Mucosa of rectum (tissue), 2 donors: ENCODE measurements around the gene PRSS21.

ENCODE experiments used
- H3K27ac ChIP-seq, 2 donors: one replicate each; pipeline ENCODE4 v1.7.0; 2013; ENCODE audit warnings: inconsistent platforms in 2 of 2, low read depth in 2 of 2, low read length in 2 of 2
- H3K27me3 ChIP-seq, 2 donors: one replicate each; pipeline ENCODE4 v1.7.0; 2013; ENCODE audit warnings: low read length in 2 of 2; ENCODE audit not compliant: control insufficient read depth in 2 of 2, insufficient read depth in 2 of 2
- H3K36me3 ChIP-seq, 2 donors: one replicate each; pipeline ENCODE4 v1.7.0; 2013; ENCODE audit warnings: low read length in 2 of 2; ENCODE audit not compliant: control insufficient read depth in 2 of 2, insufficient read depth in 2 of 2
- H3K4me1 ChIP-seq, 2 donors: one replicate each; pipeline ENCODE4 v1.7.0; 2013; ENCODE audit warnings: low read length in 2 of 2, mild to moderate bottlenecking in 1 of 2; ENCODE audit not compliant: control insufficient read depth in 2 of 2, insufficient read depth in 2 of 2
- H3K4me3 ChIP-seq, 2 donors: one replicate each; pipeline ENCODE4 v1.7.0; 2013; ENCODE audit warnings: low read length in 2 of 2
- H3K9ac ChIP-seq, 2 donors: one replicate each; pipeline ENCODE4 v1.7.0; 2013; ENCODE audit warnings: low read length in 2 of 2, low read depth in 1 of 2, mild to moderate bottlenecking in 1 of 2
- H3K9me3 ChIP-seq, 2 donors: one replicate each; pipeline ENCODE4 v1.7.0; 2013; ENCODE audit warnings: low read length in 2 of 2; ENCODE audit not compliant: control insufficient read depth in 2 of 2
- donor health status: healthy.
- donor health status: Normal muscosa, but diverticular disease.

Gene PRSS21

DNA sequence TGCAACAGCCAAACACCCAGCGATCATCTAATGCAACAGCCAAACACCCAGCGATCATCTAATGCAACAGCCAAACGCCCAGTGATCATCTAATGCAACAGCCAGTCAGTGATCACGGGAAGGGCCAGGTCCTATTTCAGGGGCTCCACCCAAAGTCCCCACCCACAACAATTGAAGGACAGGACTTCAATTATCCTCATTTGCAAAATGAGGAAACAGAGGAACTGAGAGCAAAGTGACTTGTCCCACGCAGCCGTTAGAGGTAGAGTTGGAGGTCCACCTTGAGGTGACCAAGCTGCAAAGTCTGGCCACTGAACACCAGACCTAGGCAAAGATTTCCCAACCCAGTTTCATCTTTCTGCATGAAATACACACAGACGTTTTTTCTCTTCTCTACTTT is 16.7 kb downstream of the PRSS21 start:
- H3K4me3 ChIP-seq, result no peak overlapping the region
- no peak overlapping the region for H3K27ac ChIP-seq
- no peaks in the 10 kb centered on the region for H3K27me3 ChIP-seq

DNA sequence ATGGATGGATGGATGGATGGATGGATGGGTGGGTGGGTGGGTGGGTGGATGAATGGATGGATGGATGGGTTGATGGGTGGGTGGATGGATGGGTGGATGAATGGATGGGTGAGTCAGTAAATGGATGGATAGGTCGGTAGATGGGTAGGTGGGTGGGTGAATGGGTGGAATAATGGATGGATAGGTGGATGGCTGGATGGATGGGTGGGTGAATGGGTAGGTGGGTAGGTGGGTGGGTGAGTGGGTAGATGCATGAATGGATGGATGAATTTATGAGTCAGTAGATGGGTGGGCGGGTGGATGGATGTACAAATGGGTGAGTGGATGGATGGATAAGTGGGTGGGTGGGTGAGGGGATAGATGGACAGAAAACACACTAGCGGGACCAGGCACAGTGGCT is 17.9 kb downstream of the PRSS21 start:
- Histone ChIP-seq H3K27me3 (no peaks in the 10 kb centered on the region), H3K27ac (no peak overlapping the region), H3K9me3 (no peaks in the 10 kb centered on the region), H3K4me3 (no peak overlapping the region), H3K36me3 (no peaks in the 10 kb centered on the region), H3K9ac (no peak overlapping the region), H3K4me1 (peaks cover 4 to 19% of the 10 kb centered on the region in 2 donors)

More for the DNA sequence above, 16.7 kb downstream of the PRSS21 start:
- H3K9me3 ChIP-seq, result no peaks in the 10 kb centered on the region
- H3K4me1 ChIP-seq, result peaks cover 8 to 27% of the 10 kb centered on the region in 2 donors
- H3K9ac ChIP-seq, result no peak overlapping the region
- no peaks in the 10 kb centered on the region for H3K36me3 ChIP-seq

DNA sequence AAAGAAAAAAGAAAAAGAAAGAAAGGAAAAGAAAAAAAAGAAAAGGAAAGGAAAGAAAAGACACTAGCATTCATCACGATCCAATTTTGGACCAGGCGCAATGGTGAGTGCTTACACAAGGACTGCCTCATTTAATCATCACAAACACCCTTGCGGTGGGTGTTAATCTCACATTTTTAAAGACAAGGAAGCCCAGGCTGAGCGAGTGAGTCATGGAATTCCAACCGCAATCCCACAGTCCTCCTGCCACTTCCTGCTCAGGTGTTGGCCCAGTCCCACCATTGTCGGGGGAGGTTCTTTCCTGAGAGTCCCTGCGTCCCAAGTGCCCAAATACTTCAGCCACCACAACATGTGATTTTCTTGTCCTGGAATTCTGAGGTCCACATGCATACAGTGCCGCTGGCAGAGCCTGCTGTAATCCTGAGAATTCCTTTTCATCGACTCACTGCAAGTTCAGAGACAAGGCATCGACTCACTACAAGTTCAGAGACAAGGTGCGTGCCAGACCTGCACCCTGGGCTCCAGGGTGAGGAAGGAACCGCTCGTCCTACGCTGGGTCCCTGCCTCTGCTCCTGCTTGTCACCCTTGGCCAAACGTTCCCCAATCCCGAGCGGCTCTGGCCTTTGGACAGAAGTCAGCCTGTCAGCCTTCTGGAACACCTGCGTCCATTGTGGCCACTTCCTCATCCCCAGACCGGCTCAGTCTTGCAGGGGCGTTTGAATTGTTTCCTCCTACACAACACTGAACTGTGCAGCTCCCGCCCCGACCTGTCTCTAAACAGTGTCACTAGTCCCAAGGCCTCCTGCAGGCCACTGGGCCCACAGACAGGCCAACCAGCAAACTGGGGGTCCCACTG is 18.8 kb downstream of the PRSS21 start:
- Histone ChIP-seq H3K4me3 (no peak overlapping the region), H3K36me3 (no peaks in the 10 kb centered on the region), H3K4me1 (peaks cover 0 to 13% of the 10 kb centered on the region in 2 donors), H3K9ac (no peak overlapping the region), H3K27ac (peak overlapping the region in 1 of 2 donors; percentile 2), H3K27me3 (no peaks in the 10 kb centered on the region), H3K9me3 (no peaks in the 10 kb centered on the region)

DNA sequence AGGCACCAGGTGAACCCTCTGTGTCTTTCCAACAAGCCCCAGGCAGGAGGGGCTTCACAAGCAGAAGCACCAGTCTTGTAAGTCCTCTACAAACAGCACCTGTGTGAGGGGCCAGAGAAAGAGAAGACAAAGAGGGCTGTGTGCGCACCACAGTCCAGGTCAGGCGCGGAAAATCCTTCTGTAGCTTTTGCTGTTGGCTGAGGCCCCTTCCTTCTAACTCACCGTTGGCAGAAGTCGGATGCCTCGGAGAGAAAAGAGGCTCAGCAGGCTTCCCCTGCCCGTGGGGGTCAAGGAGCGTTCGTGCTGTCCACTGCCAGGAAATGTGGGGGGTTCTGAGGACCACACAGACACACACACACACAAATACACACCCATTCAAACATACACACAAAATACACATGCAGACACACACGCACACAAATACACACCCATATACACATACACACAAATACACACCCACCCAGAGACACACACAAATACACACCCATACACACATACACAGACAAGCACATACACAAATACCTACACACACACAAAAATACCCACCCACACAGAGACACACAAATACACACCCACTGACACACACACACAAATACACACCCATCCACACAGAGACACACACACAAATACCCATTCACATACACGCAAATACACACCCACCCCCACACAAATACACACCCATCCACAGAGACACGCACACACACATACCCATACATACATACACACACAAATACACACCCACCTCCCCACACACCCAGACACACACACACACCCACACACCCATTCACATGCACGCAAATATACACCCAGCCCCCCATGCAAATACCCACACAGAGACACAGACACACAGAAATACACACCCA is 19.8 kb downstream of the PRSS21 start:
- no peaks in the 10 kb centered on the region for H3K27me3 ChIP-seq
- H3K4me3 ChIP-seq, result no peak overlapping the region
- H3K4me1 ChIP-seq, result peaks cover 1 to 11% of the 10 kb centered on the region in 2 donors
- H3K36me3 ChIP-seq, result no peaks in the 10 kb centered on the region
- no peak overlapping the region for H3K9ac ChIP-seq
- H3K9me3 ChIP-seq, result no peaks in the 10 kb centered on the region
- H3K27ac ChIP-seq, result no peak overlapping the region

DNA sequence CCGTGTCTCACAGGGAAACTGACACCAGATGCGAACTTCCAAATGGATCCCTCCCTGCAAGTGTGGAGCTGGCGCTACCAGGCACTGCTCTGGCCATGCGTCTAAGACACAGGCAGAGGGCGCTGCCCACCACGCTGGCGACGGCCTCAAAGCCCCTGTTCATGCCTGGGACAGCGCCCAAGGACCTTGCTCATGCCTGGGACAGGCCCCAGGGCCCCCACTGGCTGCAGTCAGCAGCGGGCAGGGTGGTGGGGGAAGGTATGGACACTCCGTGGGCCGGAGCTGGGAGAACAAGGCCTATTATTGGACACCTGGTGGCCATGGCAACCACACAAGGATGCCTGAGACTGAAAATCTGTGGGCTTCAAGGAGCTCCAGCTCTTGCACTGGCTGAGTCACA is 21.9 kb downstream of the PRSS21 start:
- no peak overlapping the region for H3K9ac ChIP-seq
- no peak overlapping the region for H3K27ac ChIP-seq
- H3K36me3 ChIP-seq, result no peaks in the 10 kb centered on the region
- no peak overlapping the region for H3K4me3 ChIP-seq
- peaks cover 9 to 15% of the 10 kb centered on the region in 2 donors for H3K4me1 ChIP-seq
- H3K27me3 ChIP-seq, result no peaks in the 10 kb centered on the region
- H3K9me3 ChIP-seq, result no peaks in the 10 kb centered on the region

DNA sequence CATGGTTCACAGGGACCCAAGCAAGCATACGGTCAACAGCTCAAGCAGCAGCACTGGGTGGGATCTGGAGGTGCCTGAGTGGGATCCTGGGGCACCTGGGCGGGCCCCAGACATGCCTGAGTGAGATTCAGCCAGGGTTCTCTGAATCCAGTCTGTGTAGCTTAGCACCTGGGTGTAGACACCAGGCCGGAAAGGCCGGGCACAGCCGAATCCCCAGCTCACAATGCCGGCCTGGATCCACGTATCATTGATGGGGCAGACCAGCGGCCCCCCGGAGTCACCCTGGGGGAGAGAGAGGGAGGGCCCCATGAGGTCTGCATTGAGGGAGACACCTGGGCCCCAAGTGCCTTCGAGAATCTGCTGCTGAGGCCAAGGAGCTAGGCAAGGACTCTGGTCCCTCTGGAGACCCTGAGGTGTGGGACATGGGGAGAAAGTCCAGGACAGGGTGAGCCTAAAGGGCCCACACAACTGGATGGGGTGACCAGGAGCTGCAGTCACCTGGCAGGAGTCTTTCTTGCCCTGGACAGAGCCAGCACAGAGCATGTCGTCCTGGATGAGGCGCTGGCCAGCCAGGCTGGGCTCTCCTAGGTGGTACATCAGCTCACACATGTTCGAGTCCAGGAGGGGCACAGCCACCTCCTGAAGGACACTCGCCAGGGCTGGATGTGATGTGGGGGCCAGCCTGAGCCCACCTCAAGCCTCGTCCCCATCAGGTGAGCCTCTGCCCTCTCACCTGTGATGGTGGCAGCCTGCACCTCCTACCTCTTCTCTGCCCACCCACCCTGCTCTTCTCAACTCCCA is 22.8 kb downstream of the PRSS21 start:
- H3K36me3 ChIP-seq, result no peaks in the 10 kb centered on the region
- peaks cover 9 to 15% of the 10 kb centered on the region in 2 donors for H3K4me1 ChIP-seq
- H3K9me3 ChIP-seq, result no peaks in the 10 kb centered on the region
- no peak overlapping the region for H3K9ac ChIP-seq
- H3K27ac ChIP-seq, result no peak overlapping the region
- no peak overlapping the region for H3K4me3 ChIP-seq
- H3K27me3 ChIP-seq, result no peaks in the 10 kb centered on the region

DNA sequence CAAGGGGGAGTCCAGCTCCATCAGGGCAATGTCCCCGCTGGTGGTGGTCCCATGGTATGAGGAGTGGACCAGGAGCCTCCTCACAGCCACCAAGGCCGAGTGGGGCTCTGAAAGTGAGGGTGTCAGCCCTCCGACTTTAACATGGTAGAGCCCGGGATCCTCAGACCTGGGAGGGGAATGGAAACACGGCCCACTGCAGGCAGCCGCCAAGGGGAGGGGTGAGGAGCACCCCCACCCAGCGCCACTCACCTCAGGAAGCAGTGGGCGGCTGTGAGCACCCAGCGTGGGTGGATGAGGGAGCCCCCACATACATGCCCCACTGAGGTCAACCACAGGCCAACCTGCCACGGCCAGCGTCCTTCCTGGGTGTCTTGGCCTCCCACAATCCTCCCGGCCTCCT is 23.9 kb downstream of the PRSS21 start:
- no peak overlapping the region for H3K9ac ChIP-seq
- no peak overlapping the region for H3K4me3 ChIP-seq
- H3K36me3 ChIP-seq, result no peaks in the 10 kb centered on the region
- no peaks in the 10 kb centered on the region for H3K9me3 ChIP-seq
- H3K27me3 ChIP-seq, result no peaks in the 10 kb centered on the region
- H3K27ac ChIP-seq, result no peak overlapping the region
- peaks cover 8 to 9% of the 10 kb centered on the region in 2 donors for H3K4me1 ChIP-seq

DNA sequence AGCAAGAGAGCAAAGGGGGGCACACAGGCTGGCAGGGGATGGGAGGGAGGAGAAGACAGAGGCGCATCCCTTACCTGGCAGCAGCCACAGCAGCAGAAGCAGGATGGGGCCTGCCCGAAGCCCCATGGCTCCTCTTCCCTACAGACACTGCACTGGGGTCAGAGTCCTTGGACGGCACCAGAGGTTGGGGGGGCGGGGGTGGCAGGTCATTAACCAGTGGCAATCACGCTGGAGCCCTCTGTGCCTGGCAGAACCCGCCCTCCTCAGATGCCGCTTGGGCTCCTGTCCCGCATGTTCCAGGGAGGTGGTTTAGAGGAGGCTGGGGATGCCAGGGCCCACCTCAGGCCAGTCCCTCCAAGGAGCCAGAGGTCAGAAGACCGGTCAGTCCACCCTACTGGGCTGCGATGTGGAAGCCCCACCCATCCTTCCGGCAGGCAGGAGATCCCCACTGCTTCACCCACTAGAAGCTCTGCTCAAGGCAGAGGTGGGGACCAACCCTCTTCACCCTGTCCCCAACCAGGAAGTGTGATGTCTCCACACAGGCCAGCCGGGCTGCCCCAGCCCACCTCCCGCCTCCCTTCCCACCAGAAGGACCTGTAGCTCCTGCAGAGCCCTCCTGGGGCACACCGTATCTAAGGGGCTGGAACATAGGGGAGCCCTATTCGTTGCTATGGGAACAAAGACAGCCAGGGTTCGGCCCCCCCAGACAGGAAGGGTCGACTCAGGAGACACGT is 24.7 kb downstream of the PRSS21 start:
- peak overlapping the region in 1 of 2 donors; percentile 59 for H3K4me3 ChIP-seq
- no peaks in the 10 kb centered on the region for H3K27me3 ChIP-seq
- H3K9ac ChIP-seq, result no peak overlapping the region
- no peaks in the 10 kb centered on the region for H3K36me3 ChIP-seq
- no peaks in the 10 kb centered on the region for H3K9me3 ChIP-seq
- H3K4me1 ChIP-seq, result peaks cover 9 to 10% of the 10 kb centered on the region in 2 donors
- no peak overlapping the region for H3K27ac ChIP-seq

DNA sequence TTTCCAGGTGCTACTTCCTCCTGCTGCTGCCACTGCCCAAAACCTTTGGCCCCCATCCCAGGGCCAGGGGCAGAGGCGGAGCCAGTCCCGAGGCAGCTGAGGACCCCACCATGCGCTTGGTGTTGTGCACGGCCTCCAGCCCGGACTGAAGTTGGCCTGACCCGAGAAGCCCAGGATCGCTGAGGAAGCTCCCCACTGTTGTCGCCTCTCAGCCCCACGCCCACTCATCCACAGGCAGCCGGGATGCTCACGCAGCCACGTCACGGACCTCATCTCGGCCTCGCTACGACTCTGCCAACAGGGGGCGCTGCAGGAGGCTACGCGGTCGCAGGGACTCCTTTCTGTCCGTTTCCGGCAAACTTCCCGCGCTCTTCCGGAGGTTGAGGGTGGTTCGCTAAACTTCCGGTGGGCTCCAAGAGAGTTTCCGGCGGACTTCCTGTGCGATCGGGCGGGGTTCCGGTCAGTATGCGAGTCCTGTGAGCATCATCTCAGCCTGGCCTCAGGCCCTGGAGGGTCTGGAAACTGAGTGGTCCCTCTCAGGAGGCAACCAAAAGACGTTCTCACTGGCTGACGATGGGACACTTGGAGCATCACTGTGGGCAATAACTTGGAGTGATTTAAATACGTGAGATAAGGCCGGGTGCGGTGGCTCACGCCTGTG is 25.4 kb downstream of the PRSS21 start:
- no peaks in the 10 kb centered on the region for H3K9me3 ChIP-seq
- peaks cover 9 to 15% of the 10 kb centered on the region in 2 donors for H3K4me1 ChIP-seq
- H3K36me3 ChIP-seq, result no peaks in the 10 kb centered on the region
- peak overlapping the region in 1 of 2 donors; percentile 23 for H3K27ac ChIP-seq
- H3K27me3 ChIP-seq, result no peaks in the 10 kb centered on the region
- H3K4me3 ChIP-seq, result peak overlapping the region in 1 of 2 donors; percentile 59
- H3K9ac ChIP-seq, result no peak overlapping the region
